Germinal center (tissue), 1 donor: Measurements from ENCODE around the gene ASB16.
"Not testable (repeated sequence)": the region's sequence is repeated elsewhere in the genome, so short reads cannot be mapped to it uniquely, and the experiment has no call there.

ENCODE experiments used
- DNase-seq: peaks from one replicate; pipeline ENCODE4 v3.0.0; 2012; ENCODE audit warnings: mixed read lengths, low spot score

Gene ASB16

GRCh38 chr17:44170499-44171201 lies at the start of gene ASB16:
Gene ASB16, plus strand, starts transcription at chr17:44170704. Its CDS starts 86 bp downstream, at chr17:44170790.
- DNase-seq: no peak

GRCh38 chr17:44120851-44121605 lies 49.5 kb upstream of the ASB16 start:
- no peak for DNase-seq

- no peak for DNase-seq
These were observed 48.3 kb upstream of the ASB16 start for GRCh38 chr17:44121997-44122815.

GRCh38 chr17:44122816-44123355 lies 47.6 kb upstream of the ASB16 start:
- DNase-seq: peak; percentile 56

- DNase-seq: peak; percentile 93
These were observed 47.0 kb upstream of the ASB16 start, which contains the start of gene HDAC5 for GRCh38 chr17:44123356-44124117. Gene HDAC5, minus strand, starts transcription at chr17:44123641. Its CDS starts 6,126 bp downstream, at chr17:44117515.

GRCh38 chr17:44124118-44124438 lies 46.4 kb upstream of the ASB16 start:
- no peak for DNase-seq

GRCh38 chr17:44128383-44128782 lies 42.1 kb upstream of the ASB16 start:
- DNase-seq: no peak

- no peak for DNase-seq
These were observed 39.7 kb upstream of the ASB16 start for GRCh38 chr17:44130693-44131349.

GRCh38 chr17:44131372-44131771 lies 39.1 kb upstream of the ASB16 start:
- not testable (repeated sequence) for DNase-seq

- no peak for DNase-seq
These were observed 38.2 kb upstream of the ASB16 start for GRCh38 chr17:44132275-44132821.

GRCh38 chr17:44133918-44134476 lies 36.5 kb upstream of the ASB16 start:
- DNase-seq: no peak

- no peak for DNase-seq
These were observed 35.5 kb upstream of the ASB16 start for GRCh38 chr17:44134752-44135568.

GRCh38 chr17:44137891-44138709 lies 32.4 kb upstream of the ASB16 start:
- no peak for DNase-seq

GRCh38 chr17:44143921-44144320 lies 26.6 kb upstream of the ASB16 start:
- DNase-seq: not testable (repeated sequence)

GRCh38 chr17:44144966-44145739 lies 25.4 kb upstream of the ASB16 start:
- DNase-seq: no peak

- DNase-seq: no peak
These were observed 23.8 kb upstream of the ASB16 start for GRCh38 chr17:44146375-44147346.

- no peak for DNase-seq
These were observed 22.7 kb upstream of the ASB16 start for GRCh38 chr17:44147812-44148211.
